HG02943 (cell line): ENCODE data around the gene LUC7L.
"Not testable (repeated sequence)": the region's sequence is repeated elsewhere in the genome, so short reads cannot be mapped to it uniquely, and the experiment has no call there.

ENCODE experiments used
- ATAC-seq: cut with Tn5 transposase; IDR thresholded peaks from one replicate; pipeline ENCODE4 v1.9.1; 2021; ENCODE audit warnings: mild to moderate bottlenecking, low read depth, moderate library complexity; ENCODE audit not compliant: unreplicated experiment

LUC7L gene

GRCh38 chr16:230949-231348 is 1.7 kb upstream of the LUC7L start:
- no peak for ATAC-seq

- not testable (repeated sequence) for ATAC-seq
Observed at GRCh38 chr16:230351-230750, 1.1 kb upstream of the LUC7L start.

DNA sequence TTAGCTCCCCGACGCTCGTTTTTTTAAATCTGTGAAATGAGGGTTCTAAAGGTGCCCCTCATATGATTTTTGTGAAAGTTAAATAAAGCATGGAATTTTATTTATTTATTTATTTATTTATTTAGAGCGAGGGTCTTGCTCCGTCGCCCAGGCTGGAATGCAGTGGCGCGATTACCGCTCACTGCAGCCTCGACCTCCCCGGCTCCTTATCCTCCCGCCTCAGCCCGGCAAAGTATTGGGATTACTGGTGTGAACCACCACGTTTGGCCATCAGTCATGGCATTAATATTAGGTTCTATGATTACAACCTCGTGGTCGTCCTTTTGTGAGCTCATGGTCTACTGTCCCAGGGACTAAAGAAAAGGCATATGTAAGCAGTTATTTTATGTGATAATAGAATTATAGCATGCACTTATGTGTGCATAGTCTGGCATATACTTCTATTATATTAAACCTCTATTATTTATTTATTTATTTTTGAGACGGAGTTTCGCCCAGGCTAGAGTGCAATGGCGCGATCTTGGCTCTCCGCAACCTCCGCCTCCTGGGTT is 557 bp upstream of the LUC7L start:
- no peak for ATAC-seq

- no peak for ATAC-seq
Observed at GRCh38 chr16:228151-228851, 948 bp downstream of the LUC7L start.

DNA sequence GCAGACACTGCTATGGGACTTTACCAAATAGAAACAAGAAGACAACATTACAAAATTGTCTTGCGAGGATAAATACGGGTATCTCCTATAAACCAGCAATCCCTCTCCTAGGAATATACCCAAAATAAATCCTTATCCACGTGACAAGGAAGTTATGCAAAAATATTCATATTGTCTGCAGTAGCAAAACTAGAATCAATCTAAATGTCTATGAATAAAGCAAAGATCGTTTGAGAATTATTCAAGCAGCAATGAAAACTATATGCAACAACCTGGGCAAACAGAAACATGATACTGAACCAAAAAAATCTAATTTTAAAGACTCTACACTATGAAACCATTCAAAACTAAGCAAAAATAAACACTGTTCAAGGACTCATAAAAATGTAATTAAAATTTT is 9.2 kb downstream of the LUC7L start:
- no peak for ATAC-seq

- no peak for ATAC-seq
Observed at GRCh38 chr16:212999-213398, 16.2 kb downstream of the LUC7L start.

GRCh38 chr16:211631-212180 is 17.5 kb downstream of the LUC7L start:
- not testable (repeated sequence) for ATAC-seq

DNA sequence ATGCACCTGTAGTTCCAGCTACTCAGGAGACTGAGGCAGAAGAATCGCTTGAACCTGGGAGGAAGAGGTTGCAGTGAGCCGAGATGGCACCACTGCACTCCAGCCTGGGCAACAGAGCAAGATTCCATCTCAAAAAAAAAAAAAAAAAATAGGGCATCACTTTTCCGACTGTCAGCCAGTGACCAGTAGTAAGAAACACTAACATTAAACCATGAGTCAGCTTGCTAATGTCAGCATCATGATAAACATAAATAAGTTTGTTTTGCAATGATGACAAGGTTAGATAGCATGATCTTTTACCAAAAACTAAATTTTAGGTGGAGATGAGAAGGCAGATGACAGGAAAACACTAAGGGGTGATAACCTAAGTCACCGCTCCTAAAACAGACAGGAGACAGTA is 19.9 kb downstream of the LUC7L start:
- ATAC-seq: not testable (repeated sequence)

DNA sequence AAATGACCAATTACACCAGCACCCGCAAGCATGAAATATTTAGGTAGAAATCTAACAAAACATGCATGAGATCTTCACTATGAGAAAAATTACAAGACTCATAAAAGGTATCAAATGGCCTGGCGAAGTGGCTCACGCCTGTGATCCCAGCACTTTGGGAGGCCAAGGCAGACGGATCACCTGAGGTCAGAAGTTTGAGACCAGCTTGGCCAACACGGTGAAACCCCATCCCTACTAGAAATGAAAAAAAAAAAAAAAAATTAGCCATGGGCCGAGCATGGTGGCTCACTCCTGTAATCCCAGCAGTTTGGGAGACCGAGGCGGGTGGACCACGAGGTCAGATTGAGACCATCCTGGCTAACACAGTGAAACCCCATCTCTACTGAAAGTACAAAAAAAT is 25.2 kb downstream of the LUC7L start:
- ATAC-seq: not testable (repeated sequence)

DNA sequence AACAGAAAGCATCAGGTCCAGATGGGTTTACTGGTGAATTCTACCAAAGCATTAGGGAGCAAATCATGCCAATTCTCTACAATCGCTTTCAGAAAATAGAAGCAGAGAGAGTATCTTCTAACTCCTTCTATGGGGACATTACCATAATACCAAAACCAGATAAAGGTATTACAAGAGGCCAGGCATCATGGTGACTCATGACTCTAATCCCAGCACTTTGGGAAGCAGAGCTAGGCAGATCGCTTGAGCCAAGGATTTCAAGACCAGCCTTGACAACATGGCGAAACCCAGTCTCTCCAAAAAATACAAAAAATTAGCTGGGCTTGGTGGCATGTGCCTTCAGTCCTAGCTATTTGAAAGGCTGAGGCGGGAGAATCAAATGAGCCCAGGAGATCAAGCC is 26.0 kb downstream of the LUC7L start:
- ATAC-seq: no peak

GRCh38 chr16:200388-200787 is 28.9 kb downstream of the LUC7L start:
- no peak for ATAC-seq

DNA sequence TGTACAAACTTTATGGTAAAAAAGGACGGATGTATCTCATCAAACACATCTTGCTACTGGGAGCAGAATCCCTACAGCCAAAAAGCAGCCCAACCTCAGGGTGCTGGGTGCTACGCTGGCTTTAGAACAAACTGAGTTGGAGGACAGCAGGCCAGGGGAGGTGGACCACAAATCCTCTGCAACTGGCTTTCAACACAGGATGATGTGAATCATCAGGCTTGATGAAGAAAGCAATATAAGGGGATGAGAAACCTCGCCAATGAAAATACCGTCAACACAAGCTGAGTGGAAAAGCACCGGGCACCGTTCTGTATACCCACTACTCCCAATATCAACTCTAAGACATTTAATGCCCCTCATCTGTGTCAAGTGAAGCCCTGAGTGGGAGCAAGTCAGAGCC is 34.7 kb downstream of the LUC7L start:
- ATAC-seq: no peak

- no peak for ATAC-seq
Observed at GRCh38 chr16:193441-193840, 35.8 kb downstream of the LUC7L start.

- ATAC-seq: no peak
Observed at GRCh38 chr16:192686-193085, 36.6 kb downstream of the LUC7L start.

- ATAC-seq: no peak
Observed at GRCh38 chr16:191831-192230, 37.4 kb downstream of the LUC7L start.

GRCh38 chr16:189604-190186 is 39.6 kb downstream of the LUC7L start:
- no peak for ATAC-seq

GRCh38 chr16:188674-189073 is 40.6 kb downstream of the LUC7L start:
- no peak for ATAC-seq

DNA sequence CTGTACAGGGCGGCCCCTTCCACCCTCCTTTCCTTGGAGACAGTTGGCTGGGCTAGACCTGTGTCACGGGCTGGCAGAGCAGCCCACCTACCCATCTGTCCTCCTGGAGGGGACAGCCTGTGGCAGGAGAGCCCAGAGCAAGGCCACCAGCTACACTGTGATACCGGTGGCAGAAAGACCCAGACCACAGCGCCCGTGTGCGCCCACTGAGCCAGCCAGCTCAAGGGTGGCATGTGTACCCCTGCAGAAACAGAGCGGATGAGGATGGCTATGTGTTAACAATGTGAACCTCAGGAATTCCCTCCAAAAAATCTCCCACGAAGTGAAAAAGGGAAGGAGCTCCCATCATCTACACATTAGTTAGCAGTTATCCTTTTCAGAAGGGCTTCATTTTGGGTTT is 41.9 kb downstream of the LUC7L start:
- no peak for ATAC-seq

GRCh38 chr16:185691-186090 is 43.6 kb downstream of the LUC7L start:
- ATAC-seq: no peak

DNA sequence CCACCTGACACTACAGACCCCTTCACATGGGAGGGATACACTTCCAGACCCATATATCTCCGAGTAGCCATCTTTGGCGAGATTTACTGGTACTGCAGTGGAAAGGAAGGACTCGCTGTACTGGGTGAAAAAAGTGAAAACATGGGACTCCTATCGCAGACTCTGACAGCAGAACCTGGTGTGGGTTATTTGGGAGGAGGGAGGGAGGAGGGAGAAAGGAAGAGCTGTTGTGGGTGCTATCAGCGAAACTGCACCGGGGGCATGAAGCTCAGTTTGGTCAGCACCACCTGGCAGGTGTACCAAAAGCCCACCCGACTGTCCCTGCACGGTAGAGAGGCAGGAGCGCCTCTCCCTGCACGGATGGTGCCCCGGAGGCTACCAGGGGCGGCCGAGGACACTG is 44.0 kb downstream of the LUC7L start:
- ATAC-seq: no peak

DNA sequence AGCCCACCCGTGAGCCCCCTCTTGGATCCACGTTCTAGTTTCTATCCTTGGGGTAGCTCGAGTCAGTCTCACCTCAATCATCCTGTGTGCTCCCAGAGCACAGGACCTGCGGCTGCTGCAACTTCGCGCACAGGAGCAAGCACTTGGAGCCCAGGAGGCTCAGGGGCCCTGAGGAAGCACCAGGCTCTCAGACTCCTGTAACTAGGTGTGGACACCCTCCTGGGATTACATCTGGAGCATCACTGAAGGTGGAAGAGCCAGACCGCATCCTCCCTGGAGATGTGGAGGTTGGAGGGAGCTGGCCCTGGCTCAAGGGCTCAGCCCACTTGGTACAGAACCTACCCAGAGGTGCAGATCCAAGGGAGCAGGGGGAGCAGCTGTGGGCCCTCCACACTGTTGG is 46.2 kb downstream of the LUC7L start:
- no peak for ATAC-seq

- no peak for ATAC-seq
Observed at GRCh38 chr16:181565-182021, 47.7 kb downstream of the LUC7L start.
